ENCODE results near the gene PCSK5.

DNA sequence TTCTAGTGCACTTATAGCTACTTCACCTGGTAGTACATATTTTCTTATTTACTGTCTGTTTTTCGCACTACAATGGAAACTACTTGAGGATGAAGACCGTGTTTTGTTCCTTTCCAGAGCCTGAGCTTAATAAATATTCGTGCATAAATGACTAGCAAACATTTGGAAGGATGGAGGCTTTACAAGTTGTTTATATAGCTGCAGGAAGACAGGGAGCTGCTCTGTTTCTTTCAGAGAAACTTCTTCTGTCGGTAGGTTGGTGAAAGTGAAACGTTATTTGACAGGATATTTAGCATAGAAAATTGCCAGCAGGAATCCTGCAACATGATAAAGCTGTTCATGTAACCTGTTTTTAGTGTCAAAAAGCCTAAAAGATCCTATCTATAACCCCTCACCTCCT lies 210.6 kb downstream of the PCSK5 start:
- TF ChIP-seq, protein P1, sequence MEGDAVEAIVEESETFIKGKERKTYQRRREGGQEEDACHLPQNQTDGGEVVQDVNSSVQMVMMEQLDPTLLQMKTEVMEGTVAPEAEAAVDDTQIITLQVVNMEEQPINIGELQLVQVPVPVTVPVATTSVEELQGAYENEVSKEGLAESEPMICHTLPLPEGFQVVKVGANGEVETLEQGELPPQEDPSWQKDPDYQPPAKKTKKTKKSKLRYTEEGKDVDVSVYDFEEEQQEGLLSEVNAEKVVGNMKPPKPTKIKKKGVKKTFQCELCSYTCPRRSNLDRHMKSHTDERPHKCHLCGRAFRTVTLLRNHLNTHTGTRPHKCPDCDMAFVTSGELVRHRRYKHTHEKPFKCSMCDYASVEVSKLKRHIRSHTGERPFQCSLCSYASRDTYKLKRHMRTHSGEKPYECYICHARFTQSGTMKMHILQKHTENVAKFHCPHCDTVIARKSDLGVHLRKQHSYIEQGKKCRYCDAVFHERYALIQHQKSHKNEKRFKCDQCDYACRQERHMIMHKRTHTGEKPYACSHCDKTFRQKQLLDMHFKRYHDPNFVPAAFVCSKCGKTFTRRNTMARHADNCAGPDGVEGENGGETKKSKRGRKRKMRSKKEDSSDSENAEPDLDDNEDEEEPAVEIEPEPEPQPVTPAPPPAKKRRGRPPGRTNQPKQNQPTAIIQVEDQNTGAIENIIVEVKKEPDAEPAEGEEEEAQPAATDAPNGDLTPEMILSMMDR (IDR thresholded peaks at IDR 0.05; ENCODE audit: insufficient read depth, low read length, poor library complexity, severe bottlenecking) = no peak
- TF ChIP-seq EZH2phosphoT487 (conservative IDR thresholded peaks at IDR 0.05; ENCODE audit: low read length) = no peak
